Head of caudate nucleus (tissue), 42 donors: ENCODE data around the gene CELF4.

Source experiments
- DNase-seq, 42 donors: peaks; one replicate each; pipeline versions ENCODE4 v3.0.0 to v3.0.0-alpha.2; 2020 to 2021; ENCODE audit warnings: mixed read lengths in 7 of 42
- intact Hi-C: fragments of 100-400 bp; cut with DNase I; formaldehyde crosslinking; loops from one replicate; pipeline ENCODE4 v1.15.0; 2022

The CELF4 gene

DNA sequence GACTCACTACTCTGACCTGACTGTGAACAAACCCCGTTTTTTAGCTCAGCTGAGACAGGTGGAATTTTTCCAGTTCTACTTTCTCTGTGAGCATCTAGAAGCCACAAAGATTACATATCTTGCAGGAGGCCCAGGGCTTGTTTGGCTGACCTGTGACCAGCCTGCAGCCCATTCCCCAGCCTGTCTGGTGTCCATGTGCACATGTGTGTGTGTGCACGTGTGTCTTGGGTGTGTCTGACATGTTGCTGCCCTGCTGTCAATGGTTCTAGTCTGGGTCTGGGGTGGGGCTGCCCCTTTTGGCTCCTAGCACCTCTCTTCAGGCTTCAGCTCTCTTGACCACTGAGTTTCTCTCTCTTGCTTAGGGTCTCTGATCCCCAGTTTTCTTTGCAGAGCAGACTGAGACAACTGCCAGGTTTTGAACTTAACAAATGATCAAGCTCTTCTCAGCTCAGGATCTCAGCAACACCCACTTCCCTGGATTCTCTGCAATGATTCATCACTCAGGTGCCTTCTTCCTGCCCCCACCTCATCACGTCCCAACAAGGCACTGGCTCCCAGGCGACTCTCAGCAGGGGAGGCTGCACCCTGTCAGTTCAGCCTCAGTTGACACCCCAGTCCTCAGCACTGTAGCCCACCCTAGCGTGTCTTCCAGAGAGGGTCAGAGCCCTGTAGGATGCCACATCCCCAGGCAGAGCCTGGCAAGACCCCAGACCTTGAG lies 130.3 kb downstream of the CELF4 start:
- DNase-seq, result peak in 38 of 42 donors; percentile 36 to 91 (median 66)
- intact Hi-C loops, result no loop called here

DNA sequence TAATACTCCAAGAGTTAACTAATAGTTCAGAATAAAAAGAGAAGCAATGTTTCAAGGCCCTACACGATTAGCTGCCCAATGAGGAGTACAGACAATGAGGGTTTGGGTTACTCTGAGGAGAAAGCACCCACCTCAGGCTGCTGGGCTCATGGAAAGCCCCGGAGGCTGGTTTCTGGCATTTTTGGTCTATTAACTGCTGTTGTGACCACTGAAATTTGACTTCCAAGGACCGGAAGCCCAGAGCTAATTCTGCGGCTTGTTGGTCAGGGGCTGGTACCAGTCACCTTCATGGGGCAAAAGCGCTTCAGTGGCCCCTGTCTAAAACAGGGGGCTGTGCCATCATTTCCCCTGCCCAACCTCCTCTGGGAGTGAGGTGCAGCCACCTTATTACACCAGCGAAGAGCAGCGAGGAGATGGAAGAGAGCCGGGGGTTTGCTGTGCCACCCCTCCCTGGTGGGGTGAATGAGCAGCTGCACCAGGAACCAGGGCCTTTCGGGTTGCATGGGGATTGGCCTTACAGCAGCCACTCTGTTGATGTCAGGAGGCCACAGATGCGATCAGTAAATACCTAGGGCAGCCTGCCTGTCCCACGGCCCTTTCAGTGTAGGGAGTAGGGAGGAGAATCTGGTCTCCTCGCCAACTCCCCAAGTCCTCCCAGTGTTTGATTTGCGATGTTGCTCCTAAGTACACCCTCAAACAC lies 131.3 kb downstream of the CELF4 start:
- intact Hi-C loops, result no loop called here
- no peak for DNase-seq

DNA sequence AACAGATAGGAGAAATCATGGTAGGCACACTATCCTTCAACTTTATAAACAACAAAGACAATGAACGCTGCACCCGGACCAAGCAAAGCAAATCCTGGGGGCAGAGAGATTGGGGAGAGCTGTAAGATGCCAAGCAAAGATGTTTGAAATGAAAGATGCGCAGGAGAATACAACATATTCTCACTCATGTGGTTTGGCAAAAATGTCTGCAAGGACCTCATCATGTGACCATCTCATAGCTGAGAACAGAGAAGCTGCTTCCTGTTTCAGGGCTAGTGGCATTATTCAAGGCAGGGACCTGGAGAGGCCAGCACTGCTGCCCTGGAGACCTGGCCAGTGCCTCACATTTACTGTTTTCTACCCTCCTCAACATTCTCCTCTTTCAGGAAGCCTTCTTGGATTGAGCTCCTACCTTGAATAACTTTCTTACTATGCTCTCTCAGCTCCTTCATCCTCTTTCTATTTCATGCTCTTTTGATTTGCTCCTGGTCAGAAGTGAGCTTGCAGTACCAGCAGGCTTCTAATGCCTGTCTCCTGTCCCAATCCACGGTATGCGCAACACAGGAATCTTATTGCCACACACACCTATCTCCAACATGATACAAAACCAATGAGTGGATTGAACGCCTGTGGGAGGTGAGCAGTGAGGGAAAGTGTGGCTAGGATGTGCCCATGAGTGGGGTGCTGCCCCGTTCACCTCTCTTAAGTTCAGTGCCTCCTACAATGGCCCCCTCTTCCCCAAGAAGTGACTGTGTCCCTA lies 133.0 kb downstream of the CELF4 start:
- intact Hi-C loops, result no loop called here
- DNase-seq, result no peak

DNA sequence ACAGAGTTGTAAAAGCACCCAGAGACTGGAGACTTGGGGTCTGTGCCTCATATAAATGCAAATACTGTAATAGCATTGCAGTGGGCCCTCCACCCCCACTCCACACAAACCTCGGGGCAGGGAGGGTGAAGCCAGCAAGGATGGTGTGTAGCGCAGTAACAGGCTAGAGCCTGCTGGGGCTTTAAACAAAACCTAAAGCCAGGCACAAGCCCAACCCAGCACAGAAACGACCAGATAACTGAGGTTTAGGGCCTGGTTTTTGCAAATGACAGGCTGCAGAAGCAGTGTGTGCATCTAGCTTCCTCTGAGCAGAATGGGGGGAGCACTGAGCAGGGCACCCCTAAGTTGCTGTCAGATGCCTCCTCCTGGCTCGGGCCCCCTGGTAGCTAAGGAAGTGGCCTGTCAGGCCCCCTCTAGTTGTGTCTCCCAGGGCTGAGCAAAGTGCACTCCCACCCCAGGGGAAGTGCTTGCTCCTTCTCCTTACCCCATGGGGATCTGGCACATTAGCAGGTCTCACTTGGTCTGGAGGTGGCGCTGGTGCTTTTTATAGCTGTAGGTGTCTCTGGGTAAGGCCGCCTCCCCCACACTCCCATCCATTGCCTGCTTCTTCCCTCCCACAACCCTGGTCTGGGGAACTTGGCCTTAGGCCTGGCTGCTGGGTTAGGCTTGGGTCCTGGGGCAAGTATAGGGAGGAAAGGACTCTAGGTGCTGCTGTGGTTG lies 135.1 kb downstream of the CELF4 start:
- intact Hi-C loops, result no loop called here
- DNase-seq, result peak in 34 of 42 donors; percentile 21 to 86 (median 60)

DNA sequence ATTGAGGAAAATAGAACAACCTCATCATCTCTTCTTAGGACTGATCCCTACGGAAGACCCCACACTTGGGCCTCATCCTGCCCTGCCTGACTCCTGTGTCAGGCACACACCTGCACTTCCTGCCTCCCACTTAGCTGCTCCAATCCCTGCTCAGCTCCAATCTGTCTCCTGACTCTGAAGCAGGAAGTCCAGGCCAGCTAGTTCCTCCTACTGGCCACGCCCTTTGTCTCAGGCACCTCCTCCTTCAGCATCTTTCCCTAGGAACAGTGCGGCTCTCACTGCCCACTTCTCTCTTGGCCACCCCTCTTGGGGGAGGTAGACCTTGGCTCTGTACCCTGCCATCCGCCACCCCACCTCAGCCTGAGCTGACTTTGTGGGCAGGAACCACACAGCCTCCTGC lies 135.8 kb downstream of the CELF4 start:
- peak in 14 of 42 donors; percentile 23 to 75 (median 48) for DNase-seq
- intact Hi-C loops, result no loop called here

DNA sequence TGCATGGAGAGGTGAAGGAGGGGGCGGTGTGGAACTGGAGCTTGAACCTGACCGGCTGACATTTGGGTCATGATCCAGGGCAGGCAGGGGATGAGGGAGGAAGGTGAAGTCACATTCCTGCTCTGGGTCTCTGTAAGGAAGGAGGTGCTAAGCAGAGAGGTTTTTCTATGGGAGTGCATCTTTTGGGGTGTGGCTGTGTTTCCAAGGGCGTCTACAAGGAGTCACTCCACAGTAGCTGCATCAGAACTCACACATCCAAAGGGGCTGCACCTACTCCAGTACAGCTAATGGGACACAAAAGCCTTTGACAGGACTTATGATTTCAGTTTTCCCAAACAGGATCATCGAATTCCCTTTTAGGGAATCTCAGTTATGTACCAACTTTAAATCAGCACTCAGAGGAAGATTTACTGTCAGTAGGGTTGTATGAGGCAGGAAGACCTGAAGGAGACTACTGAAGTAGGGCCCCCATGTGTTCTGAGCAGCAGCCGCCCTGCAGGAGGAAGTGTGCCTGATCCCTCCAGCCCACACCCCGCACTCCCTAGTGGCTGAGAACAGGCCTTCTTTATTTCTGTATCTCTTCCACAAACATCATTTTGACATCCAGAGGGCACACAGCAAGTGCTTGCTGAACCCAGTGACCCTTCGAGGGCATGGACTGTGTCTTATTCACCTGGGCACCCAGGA lies 137.2 kb downstream of the CELF4 start:
- no peak for DNase-seq
- intact Hi-C loops, result no loop called here

DNA sequence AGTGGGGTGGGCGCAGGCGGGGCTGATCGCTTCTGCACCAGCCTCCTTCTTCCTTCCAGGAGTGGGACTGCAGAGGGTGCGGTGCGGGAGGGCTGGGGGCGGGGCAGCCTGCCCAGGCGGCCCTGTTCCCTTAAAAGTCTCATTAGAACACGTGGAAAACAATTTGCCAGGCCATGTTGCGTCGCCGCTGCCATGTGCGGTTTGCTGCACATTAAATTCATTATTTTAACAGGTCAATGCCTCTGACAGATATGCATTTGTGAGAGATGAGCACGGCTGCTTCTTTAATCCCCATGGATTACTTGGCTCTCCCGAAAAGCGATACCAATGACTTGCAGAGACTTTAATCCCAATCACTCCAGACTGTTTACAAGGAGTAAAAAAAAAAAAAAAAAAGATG lies 139.0 kb downstream of the CELF4 start:
- intact Hi-C loops, result no loop called here
- no peak for DNase-seq

DNA sequence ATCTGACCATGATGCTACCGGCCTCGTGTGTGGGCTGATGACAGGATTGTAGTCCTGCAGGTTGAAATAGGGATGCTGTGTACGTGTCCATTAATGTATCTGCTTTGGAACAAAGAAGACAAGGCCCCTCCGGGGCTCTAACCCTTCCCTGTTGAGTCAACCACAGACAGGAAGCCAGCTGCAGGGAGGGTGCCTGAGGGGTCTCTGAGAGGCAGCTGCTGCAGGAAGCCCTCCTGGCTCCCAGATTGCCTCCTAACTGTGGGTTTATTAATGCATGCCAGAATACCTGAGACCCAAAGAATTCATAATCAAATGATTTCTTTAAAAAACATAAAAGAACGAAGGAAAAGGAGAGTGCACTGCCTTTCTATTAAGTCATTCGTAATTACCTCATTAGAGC lies 140.4 kb downstream of the CELF4 start:
- intact Hi-C loops, result no loop called here
- no peak for DNase-seq

DNA sequence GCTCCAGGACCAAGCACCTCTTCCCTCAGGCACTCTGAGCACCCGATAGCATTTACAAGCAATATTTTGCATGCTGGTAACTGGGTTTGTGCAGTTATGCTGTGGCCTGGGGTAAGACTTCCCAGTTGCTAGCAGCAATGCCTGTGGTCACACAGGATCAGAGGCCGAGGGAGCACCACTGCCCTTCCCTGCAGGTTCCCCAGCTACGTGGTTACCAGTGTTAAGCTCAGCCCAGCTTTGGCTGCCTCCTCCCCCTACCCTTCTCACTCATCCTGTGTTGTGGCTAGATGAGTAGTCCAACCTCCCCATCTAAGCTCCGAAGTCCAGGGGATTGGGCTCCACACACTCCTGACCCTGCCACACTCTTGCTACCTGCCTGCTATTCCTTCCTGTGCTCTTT lies 141.1 kb downstream of the CELF4 start:
- intact Hi-C loops, result no loop called here
- no peak for DNase-seq

DNA sequence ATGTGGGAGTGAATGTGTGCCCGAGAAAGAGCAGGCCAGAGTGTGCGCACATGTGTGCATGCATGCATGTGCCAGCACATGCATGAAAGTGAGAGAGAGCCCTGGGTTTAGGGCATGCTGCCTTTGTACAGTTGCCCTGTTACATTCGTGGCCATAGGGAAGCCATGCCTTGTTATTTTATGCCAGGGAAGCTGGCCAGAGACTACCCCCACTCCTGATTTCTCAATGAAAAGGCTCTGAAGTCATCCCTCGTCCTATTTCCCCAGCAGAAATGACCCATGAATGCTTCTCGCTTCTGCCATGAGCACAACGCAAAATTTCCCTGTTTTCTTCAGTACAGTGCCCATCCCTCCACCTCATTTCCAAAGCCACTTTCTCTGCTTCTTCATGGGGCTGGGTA lies 143.0 kb downstream of the CELF4 start:
- intact Hi-C loops, result no loop called here
- no peak for DNase-seq

DNA sequence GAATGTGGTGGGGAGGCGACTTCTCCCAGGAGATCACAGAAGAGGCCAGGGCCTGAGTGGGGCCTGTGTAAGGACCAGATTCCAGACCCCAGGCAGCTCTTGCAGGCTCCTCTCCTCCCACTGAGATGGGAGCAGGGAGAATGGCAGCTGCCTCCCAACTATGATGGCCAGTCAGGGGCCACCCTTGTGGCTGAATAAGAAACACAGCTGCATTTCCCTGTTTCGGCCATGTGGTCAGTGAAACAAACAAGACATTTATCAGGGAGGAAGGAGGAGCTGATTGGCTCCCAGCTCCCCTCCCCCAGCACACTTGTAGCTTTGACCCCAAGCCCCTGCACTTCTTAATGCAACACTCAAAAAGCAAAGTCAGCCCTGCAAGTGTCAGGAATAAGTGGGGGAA lies 143.5 kb downstream of the CELF4 start:
- DNase-seq, result peak in 14 of 42 donors; percentile 26 to 64 (median 47)
- intact Hi-C loops, result no loop called here

DNA sequence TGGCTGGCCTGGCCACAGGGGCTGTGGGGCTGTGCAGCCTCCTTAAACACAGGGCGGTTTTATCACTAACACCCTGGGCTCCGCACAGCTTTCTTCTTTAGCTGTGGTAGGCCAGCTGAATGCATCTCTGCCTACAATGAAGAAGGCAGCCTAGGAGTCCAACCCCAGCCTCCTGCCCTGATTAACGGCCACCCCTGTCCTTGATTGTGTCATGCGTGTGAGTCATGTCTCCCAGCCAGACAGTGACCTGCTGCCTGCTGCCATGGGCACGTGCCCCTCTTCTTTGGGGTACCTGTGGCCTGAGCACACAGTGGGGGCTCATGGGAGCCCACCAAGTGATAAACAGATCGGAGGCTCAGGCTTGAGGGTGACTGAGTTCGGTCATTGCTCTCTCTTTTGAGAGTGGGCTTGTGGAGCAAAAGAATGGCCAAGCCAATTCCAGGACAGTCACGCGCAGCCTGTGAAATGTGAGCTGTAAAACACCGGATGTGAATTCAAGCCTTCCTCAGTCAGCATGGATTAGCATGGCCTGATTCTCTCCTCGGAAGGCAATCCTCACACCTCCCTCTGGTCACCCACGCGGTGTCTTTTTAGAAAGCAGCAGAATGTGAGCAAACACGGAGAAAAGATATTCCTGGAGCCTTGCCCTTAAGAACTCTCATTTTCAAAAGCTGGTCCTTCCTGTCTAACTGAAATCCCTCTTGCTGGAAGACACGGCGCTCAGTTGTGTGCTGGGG lies 144.1 kb downstream of the CELF4 start:
- peak in 5 of 42 donors; percentile 19 to 51 (median 39) for DNase-seq
- intact Hi-C loops, result no loop called here

DNA sequence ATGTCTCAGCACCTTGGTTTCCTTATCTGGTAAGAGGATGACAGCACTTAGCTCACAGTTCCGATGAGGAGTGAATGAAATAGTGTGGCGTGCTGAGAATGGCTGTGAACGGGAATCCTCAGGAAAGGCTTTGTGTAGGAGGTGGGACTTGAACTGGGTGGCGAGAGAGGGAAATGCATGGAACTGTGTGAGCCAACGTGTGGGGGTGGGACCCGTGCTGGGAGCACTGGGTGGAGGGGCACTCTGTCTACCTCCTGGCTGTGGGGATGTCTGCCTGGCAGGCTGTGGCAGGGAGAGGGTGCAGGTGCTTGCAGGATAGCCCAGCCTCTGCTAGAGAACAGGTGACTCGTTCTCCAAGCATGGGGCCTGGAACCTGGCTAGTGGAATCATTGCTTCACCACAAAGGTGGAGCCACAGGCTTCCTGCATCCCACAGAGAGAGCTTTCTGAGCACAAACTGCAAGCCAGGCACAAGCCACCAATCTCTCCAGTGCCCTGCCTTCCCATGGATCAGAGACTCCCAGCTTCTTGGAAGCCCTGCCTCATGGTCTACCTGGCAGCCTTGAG lies 145.2 kb downstream of the CELF4 start:
- intact Hi-C loops, result no loop called here
- DNase-seq, result peak in 25 of 42 donors; percentile 22 to 80 (median 52)

DNA sequence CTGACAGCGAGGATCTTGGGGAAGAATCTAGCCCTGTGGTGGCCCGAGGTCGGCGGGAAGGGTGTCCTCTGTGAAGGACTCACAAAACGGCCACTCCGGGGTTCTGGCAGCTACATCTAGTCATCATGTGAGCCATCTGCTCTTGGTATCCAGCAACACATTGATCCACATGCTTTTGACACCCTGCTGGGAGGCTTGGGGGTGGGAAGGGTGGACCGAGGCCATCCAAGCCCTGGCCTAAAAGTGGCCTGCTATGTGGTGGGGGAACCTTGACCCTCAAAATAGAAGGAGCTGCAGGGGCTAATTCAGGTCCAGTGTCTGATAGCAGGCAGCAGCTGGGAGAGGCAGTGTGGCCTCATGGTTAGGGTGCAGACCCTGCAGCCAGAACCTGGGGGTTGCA lies 145.7 kb downstream of the CELF4 start:
- intact Hi-C loops, result no loop called here
- DNase-seq, result no peak

DNA sequence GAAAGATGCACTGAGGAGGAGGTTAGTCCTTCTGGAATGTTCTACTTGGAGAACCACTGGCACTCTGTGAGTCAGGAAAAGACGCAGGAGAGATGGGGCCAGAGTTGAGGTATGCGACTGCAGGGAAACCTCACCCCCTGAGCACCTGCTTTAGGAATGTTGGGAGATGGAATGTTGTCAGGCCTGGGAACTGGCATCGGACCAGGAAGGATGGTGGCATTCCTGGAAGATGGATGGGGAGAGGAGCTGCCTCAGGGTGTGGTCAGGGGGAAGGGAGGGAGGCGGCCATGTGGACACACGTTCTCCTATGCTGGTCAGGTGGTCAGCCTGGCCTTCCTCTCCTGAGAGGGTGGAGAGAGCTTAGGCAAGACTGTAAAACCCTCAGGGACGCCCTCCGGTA lies 146.3 kb downstream of the CELF4 start:
- no peak for DNase-seq
- intact Hi-C loops, result no loop called here

DNA sequence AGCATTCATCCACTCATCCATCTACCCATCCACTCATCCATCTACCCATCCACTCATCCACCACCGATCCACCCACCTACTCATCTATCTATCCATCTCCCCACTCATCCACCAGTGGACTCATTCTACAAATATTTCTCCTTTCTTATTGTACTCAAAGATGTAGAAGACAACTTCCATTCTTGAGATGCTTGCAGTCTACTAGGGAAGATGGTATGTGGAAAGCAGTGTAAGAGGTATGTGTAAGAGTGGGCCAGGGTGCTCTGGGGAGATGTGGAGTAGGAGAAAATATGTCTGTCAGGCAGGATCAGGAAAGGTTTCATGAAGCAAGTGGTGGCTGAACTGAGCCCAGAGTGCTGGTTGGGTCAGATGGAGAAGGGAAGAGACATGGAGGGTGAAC lies 150.8 kb downstream of the CELF4 start:
- DNase-seq, result no peak
- intact Hi-C loops, result no loop called here

DNA sequence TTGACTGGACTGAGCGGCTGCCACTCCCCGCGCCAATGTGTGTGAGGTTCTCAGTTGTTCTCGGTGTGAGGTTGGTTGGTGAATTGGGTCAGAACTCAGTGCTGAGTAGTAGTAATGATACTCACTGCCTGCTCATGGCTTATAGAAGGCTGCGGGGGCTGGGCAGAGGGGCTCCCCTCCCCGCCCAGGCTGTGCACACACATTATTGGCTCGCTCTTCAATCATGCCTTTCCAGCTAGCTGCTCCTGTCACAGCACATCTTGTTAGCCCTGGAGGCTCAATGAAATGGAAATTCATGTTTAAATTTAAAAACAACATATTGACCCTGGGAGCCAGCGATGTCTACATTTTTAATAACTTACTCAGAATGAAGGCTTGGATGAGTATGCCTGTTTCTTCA lies 152.8 kb downstream of the CELF4 start:
- intact Hi-C loops, result no loop called here
- no peak for DNase-seq

DNA sequence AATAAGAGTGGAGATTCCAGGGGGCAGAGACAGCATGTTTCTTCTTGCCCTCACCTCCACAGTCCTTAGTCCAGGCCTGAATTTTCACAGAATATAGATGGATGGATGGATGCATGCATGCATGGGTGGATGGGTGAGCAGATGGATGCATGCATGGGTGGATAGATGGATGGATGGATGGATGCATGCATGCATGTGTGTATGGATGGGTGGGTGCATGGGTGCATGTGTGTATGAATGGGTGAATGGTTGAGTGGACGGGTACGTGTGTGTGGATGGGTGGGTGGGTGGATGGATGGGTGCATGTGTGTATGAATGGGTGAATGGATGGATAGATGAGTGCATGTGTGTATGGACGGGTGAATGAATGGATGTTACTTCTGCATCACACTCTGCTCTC lies 153.3 kb downstream of the CELF4 start:
- no peak for DNase-seq
- intact Hi-C loops, result no loop called here
